Keratinocyte (primary cell): ENCODE results near the gene CHST15. TPM values are rescaled to one million over a fixed set of nuclear protein-coding genes. Genes with fewer than 3 reads are reported as not detected.

Experiments used
- DNase-seq: peaks from one replicate; pipeline ENCODE4 v3.0.0-alpha.2; 2011; ENCODE audit warnings: low read depth, missing footprints, low spot score
- FAIRE-seq: peaks from 2 replicates; lab custom pipeline; 2011; peaks lifted over from hg19 to GRCh38; lab: Jason Lieb, UNC
- H2AFZ ChIP-seq: 2 replicates; pipeline ENCODE4 v1.6.0; 2012; ENCODE audit warnings: low read length, control low read depth, inconsistent platforms; ENCODE audit not compliant: control insufficient read depth
- H3K27ac ChIP-seq: 2 replicates; pipeline ENCODE4 v1.5.1; 2011; ENCODE audit warnings: low read length; ENCODE audit not compliant: control insufficient read depth, insufficient read depth
- H3K27me3 ChIP-seq: 3 replicates; pipeline ENCODE4 v1.6.0; 2011; ENCODE audit warnings: low read length; ENCODE audit not compliant: control insufficient read depth, insufficient read depth; ENCODE audit errors: extremely low read depth
- H3K36me3 ChIP-seq, 2 experiments: 2 replicates in 1 of 2; 3 replicates in 1 of 2; pipeline ENCODE4 v1.5.1; 2011; ENCODE audit warnings: low read length in 2 of 2, mild to moderate bottlenecking in 1 of 2; ENCODE audit not compliant: control insufficient read depth in 2 of 2, insufficient read depth in 2 of 2; ENCODE audit errors: extremely low read depth in 1 of 2
- H3K4me1 ChIP-seq: 3 replicates; pipeline ENCODE4 v1.5.1; 2011; ENCODE audit warnings: low read length; ENCODE audit not compliant: control insufficient read depth, insufficient read depth; ENCODE audit errors: extremely low read depth
- H3K4me2 ChIP-seq: 3 replicates; pipeline ENCODE4 v1.6.0; 2011; ENCODE audit warnings: low read depth, low read length; ENCODE audit not compliant: control insufficient read depth, insufficient read depth; ENCODE audit errors: extremely low read depth
- H3K4me3 ChIP-seq, 3 experiments: fragments of 200-600 bp in 1 of 3; sonication (generic) in 1 of 3; 2 replicates in 2 of 3; 3 replicates in 1 of 3; pipeline ENCODE4 v1.5.1; 2011 to 2016; ENCODE audit warnings: low read length in 3 of 3, mild to moderate bottlenecking in 3 of 3, control low read depth in 2 of 3, inconsistent platforms in 1 of 3, low read depth in 1 of 3, mixed read lengths in 1 of 3, mixed run types in 1 of 3, moderate library complexity in 1 of 3; ENCODE audit not compliant: control insufficient read depth in 2 of 3, insufficient read depth in 2 of 3; ENCODE audit errors: extremely low read depth in 1 of 3
- H3K79me2 ChIP-seq: 2 replicates; pipeline ENCODE4 v1.6.0; 2012; ENCODE audit warnings: low read length; ENCODE audit not compliant: control insufficient read depth, insufficient read depth
- H3K9ac ChIP-seq: 3 replicates; pipeline ENCODE4 v1.6.0; 2011; ENCODE audit warnings: low read length; ENCODE audit not compliant: control insufficient read depth, insufficient read depth; ENCODE audit errors: extremely low read depth
- H3K9me1 ChIP-seq: 3 replicates; pipeline ENCODE4 v1.6.0; 2011; ENCODE audit warnings: low read length; ENCODE audit not compliant: control insufficient read depth, insufficient read depth; ENCODE audit errors: extremely low read depth
- H3K9me3 ChIP-seq: 2 replicates; pipeline ENCODE4 v1.5.1; 2012; ENCODE audit warnings: low read depth, low read length; ENCODE audit not compliant: control insufficient read depth
- H4K20me1 ChIP-seq: 3 replicates; pipeline ENCODE4 v1.6.0; 2011; ENCODE audit warnings: low read length; ENCODE audit not compliant: control insufficient read depth, insufficient read depth; ENCODE audit errors: extremely low read depth
- CTCF ChIP-seq, 3 experiments: IDR thresholded peaks in 1 of 3; conservative IDR thresholded peaks in 1 of 3; optimal IDR thresholded peaks in 1 of 3; 2 replicates in 2 of 3; 3 replicates in 1 of 3; pipeline versions ENCODE3 to v1.5.1; 2011; ENCODE audit warnings: low read length in 3 of 3, mild to moderate bottlenecking in 3 of 3, moderate library complexity in 2 of 3, control low read depth in 1 of 3, inconsistent platforms in 1 of 3; ENCODE audit not compliant: insufficient read depth in 2 of 3; ENCODE audit errors: extremely low read depth in 1 of 3
- EZH2 ChIP-seq: IDR thresholded peaks from one replicate; pipeline ENCODE4 v1.6.1; 2012; ENCODE audit warnings: inconsistent platforms, mild to moderate bottlenecking, low read length, moderate library complexity
- dilution Hi-C: fragments of 300-500 bp; cut with MboI; formaldehyde crosslinking; loops from one replicate; pipeline ENCODE4 v1.7.0; 2020; ENCODE audit warnings: low sequenced_read_pairs; ENCODE audit not compliant: extremely low pct_ligation_motif_present
- polyA plus RNA-seq, 5 experiments: library from polyadenylated mRNA; depleted of rRNA in 3 of 5; stranded (reverse) in 3 of 5; stranded (forward) in 1 of 5; unstranded in 1 of 5; fragments of >200 nt; gene quantifications; 1 replicate in 1 of 5; 2 replicates in 3 of 5; 3 replicates in 1 of 5; pipeline versions ENCODE4 v1.2.1 to v1.2.3, GENCODE V29; 2011 to 2012; ENCODE audit warnings: missing spikeins in 2 of 5, low read depth in 1 of 5, low replicate concordance in 1 of 5

CHST15 gene
- polyA plus RNA-seq, 1 donor (not counting 4 experiments of a cell fraction or from before 2014, with no cell fraction given): 24.5 TPM

- FAIRE-seq: no peak
- Histone ChIP-seq H3K36me3 (peaks cover 0 to 8% of the 10 kb centered on the region in 2 experiments), H3K27ac (no peak overlapping the region), H3K4me2 (peak overlapping the region; percentile 3), H3K9me1 (no peaks in the 10 kb centered on the region), H3K79me2 (no peaks in the 10 kb centered on the region), H3K9ac (no peak overlapping the region), H3K4me1 (peaks cover 30% of the 10 kb centered on the region), H2AFZ (no peak overlapping the region), H3K27me3 (no peaks in the 10 kb centered on the region), H4K20me1 (no peaks in the 10 kb centered on the region), H3K9me3 (no peaks in the 10 kb centered on the region), H3K4me3 (no peak overlapping the region)
- no peak for DNase-seq
- TF ChIP-seq CTCF (optimal IDR thresholded peaks at IDR 0.05 in 1 of 3, IDR thresholded peaks at IDR 0.05 in 1 of 3, conservative IDR thresholded peaks at IDR 0.05 in 1 of 3; ENCODE audit: extremely low read depth in 1 of 3, insufficient read depth in 2 of 3, low read length in 3 of 3): no peak
- TF ChIP-seq EZH2: no peak
- dilution Hi-C loops: no loop called here
Measured at GRCh38 chr10:124000792-124001201, 92.6 kb downstream of the CHST15 start.

- Histone ChIP-seq H3K4me1 (peaks cover 37% of the 10 kb centered on the region), H3K9ac (no peak overlapping the region), H3K27ac (no peak overlapping the region), H3K27me3 (no peaks in the 10 kb centered on the region), H3K4me2 (no peak overlapping the region), H3K9me3 (no peaks in the 10 kb centered on the region), H3K4me3 (no peak overlapping the region), H4K20me1 (no peaks in the 10 kb centered on the region), H3K36me3 (peaks cover 0 to 6% of the 10 kb centered on the region in 2 experiments), H3K79me2 (no peaks in the 10 kb centered on the region), H2AFZ (no peak overlapping the region), H3K9me1 (no peaks in the 10 kb centered on the region)
- FAIRE-seq: no peak
- no peak for DNase-seq
- dilution Hi-C loops: loop anchor here (25.0 kb wide), 1 partner anchor 387 kb away; no protein-coding TSS in a partner anchor
- TF ChIP-seq CTCF (optimal IDR thresholded peaks at IDR 0.05 in 1 of 3, IDR thresholded peaks at IDR 0.05 in 1 of 3, conservative IDR thresholded peaks at IDR 0.05 in 1 of 3; ENCODE audit: extremely low read depth in 1 of 3, insufficient read depth in 2 of 3, low read length in 3 of 3) (no peak), EZH2 (no peak)
Measured at GRCh38 chr10:123999956-124000615, 93.3 kb downstream of the CHST15 start.
